Muscle layer of colon (tissue), 2 donors: ENCODE data around the gene PURB.

Experiments
- H3K27ac ChIP-seq: one replicate; pipeline ENCODE4 v1.7.0; 2013; ENCODE audit warnings: low read depth, mild to moderate bottlenecking, low read length, moderate library complexity
- H3K27me3 ChIP-seq, 2 donors: one replicate each; pipeline ENCODE4 v1.7.0; 2013; ENCODE audit warnings: low read length in 2 of 2, mild to moderate bottlenecking in 2 of 2; ENCODE audit not compliant: insufficient read depth in 2 of 2, control insufficient read depth in 1 of 2
- H3K36me3 ChIP-seq: one replicate; pipeline ENCODE4 v1.7.0; 2013; ENCODE audit warnings: mild to moderate bottlenecking, low read length; ENCODE audit not compliant: insufficient read depth
- H3K4me1 ChIP-seq: one replicate; pipeline ENCODE4 v1.7.0; 2013; ENCODE audit warnings: mild to moderate bottlenecking, low read length; ENCODE audit not compliant: insufficient read depth
- H3K4me3 ChIP-seq, 2 donors: one replicate each; pipeline ENCODE4 v1.7.0; 2013; ENCODE audit warnings: low read length in 2 of 2, low read depth in 1 of 2, mild to moderate bottlenecking in 1 of 2, moderate library complexity in 1 of 2
- H3K9ac ChIP-seq: one replicate; pipeline ENCODE4 v1.7.0; 2013; ENCODE audit warnings: low read length
- H3K9me3 ChIP-seq: one replicate; pipeline ENCODE4 v1.7.0; 2013; ENCODE audit warnings: mild to moderate bottlenecking, low read length
- donor health status: abdominal sarcoma.
- donor health status: Adenocarcinoma of cecum.

Gene PURB

DNA sequence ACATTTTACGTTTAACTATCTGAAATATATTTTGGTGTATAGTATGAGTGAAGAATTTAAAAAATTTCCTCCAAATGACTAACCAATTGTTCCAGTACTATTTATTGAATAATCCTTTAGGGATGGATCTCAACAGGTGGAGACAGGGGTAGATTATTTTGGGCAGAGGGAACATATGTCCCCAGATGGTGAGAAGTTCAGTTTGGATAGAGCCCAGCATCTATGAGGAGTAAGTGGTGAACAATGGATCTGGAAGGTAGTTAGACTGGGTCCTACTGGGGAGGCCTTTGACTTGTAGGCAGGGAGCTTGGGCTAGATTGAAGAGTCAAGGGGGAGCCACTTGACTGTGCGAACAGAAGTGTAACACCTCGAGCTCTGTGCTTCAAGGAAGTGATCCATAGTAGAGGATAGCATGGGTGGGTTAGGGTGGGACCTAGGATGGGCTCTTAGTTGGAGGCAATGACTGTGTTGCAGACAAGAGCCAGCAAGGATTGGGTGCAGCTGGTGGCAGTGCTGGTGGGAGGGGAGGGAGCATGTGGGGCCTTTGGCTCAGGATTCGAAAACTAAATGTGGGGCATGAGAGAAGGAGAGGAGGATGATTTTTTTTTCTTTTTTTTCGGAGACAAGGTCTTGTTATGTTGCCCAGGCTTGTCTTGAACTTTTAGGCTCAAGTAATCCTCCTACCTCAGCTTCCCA is 3.9 kb upstream of the PURB start:
- Histone ChIP-seq H3K36me3 (no peaks in the 10 kb centered on the region), H3K27ac (no peak overlapping the region), H3K9ac (no peak overlapping the region), H3K9me3 (no peaks in the 10 kb centered on the region), H3K27me3 (no peaks in the 10 kb centered on the region), H3K4me1 (peaks cover 9% of the 10 kb centered on the region), H3K4me3 (no peak overlapping the region)

- H3K27ac ChIP-seq: no peak overlapping the region
- peaks cover 11% of the 10 kb centered on the region for H3K36me3 ChIP-seq
- H3K27me3 ChIP-seq: no peaks in the 10 kb centered on the region
- H3K4me1 ChIP-seq: peaks cover 28% of the 10 kb centered on the region
- H3K4me3 ChIP-seq: no peak overlapping the region
- no peaks in the 10 kb centered on the region for H3K9me3 ChIP-seq
- H3K9ac ChIP-seq: no peak overlapping the region
These were observed 2.0 kb upstream of the PURB start for GRCh38 chr7:44887293-44887692.

DNA sequence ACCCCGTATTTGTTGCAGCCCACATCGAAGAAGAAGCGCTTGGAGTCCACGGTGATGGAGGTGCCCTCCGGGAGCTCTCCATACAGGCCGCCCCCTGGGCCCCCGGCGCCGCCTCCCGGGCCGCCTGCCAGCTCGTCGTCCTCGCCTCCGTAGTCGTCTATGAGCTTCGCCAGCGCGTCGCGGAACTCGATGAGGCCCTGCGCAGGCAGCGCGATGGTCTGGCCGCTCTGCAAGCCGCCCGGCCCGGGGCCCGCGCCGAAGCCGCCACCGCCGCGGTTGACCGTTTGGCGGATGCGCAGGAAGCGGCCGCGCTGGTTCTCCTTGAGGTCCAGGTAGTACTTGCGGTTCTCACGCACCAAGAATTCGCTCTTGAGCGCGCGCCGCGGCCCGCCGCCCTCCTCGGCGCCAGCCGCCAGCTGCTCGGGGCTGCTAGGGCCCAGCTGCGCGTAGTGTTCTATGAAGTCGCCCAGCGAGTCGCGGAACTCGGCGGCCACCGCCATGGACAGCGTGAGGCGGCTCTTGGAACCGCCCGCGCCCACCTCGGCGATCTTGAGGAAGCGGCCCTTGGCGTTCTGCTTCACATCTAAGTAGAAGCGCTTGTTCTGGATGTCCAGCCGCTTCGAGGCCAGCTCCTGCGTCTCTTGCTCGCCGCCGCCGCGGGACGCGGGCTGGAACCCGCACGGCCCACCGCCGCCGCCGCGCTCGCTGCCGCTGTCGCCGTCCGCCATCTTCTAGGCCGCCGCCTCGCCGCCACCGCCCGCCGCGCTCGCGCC is 523 bp downstream of the PURB start:
- Histone ChIP-seq H3K36me3 (peaks cover 11% of the 10 kb centered on the region), H3K27ac (peak overlapping the region; percentile 95), H3K4me1 (peaks cover 46% of the 10 kb centered on the region), H3K4me3 (peak overlapping the region; percentile 85 to 88), H3K9ac (peak overlapping the region; percentile 86), H3K9me3 (no peaks in the 10 kb centered on the region), H3K27me3 (no peaks in the 10 kb centered on the region)

GRCh38 chr7:44883961-44884620 is 1.2 kb downstream of the PURB start:
- H3K4me3 ChIP-seq: peak overlapping the region; percentile 85 to 88

DNA sequence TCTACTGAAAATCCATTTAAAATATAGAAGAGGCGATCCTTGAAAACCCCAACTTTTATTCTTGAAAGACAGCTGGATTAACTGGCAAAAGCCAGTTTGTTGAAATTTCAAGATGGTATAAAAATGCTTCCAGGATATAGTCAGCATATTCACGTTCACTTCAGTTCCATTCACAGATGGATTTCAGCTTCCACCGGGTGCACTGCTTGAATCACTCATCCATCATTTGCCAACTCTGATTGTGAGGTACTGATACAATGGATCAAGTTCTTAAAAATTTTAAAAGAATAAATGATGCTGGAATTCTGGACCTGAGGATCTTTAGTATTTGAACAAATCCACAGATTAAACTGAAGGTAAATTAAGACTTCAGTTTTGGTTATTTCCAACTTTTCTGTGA is 2.4 kb downstream of the PURB start:
- Histone ChIP-seq H3K4me3 (peak overlapping the region in 1 of 2 donors; percentile 88), H3K36me3 (peaks cover 11% of the 10 kb centered on the region), H3K4me1 (peaks cover 52% of the 10 kb centered on the region), H3K9ac (no peak overlapping the region), H3K27ac (no peak overlapping the region), H3K9me3 (no peaks in the 10 kb centered on the region), H3K27me3 (no peaks in the 10 kb centered on the region)

More at GRCh38 chr7:44883961-44884620, 1.2 kb downstream of the PURB start:
- Histone ChIP-seq H3K27me3 (no peaks in the 10 kb centered on the region), H3K9me3 (no peaks in the 10 kb centered on the region), H3K4me1 (peaks cover 51% of the 10 kb centered on the region), H3K36me3 (peaks cover 11% of the 10 kb centered on the region), H3K9ac (peak overlapping the region; percentile 86), H3K27ac (peak overlapping the region; percentile 95)

- Histone ChIP-seq H3K4me1 (peaks cover 63% of the 10 kb centered on the region), H3K27ac (peak overlapping the region; percentile 13), H3K9ac (no peak overlapping the region), H3K9me3 (no peaks in the 10 kb centered on the region), H3K27me3 (no peaks in the 10 kb centered on the region), H3K36me3 (peaks cover 14% of the 10 kb centered on the region), H3K4me3 (peak overlapping the region; percentile 49 to 88)
These were observed 3.7 kb downstream of the PURB start for GRCh38 chr7:44881610-44882009.

GRCh38 chr7:44881066-44881600 is 4.2 kb downstream of the PURB start:
- Histone ChIP-seq H3K4me3 (peak overlapping the region; percentile 1 to 88), H3K9ac (peak overlapping the region; percentile 12), H3K27ac (no peak overlapping the region), H3K36me3 (peaks cover 17% of the 10 kb centered on the region), H3K27me3 (no peaks in the 10 kb centered on the region), H3K9me3 (no peaks in the 10 kb centered on the region), H3K4me1 (peaks cover 63% of the 10 kb centered on the region)

- Histone ChIP-seq H3K27ac (no peak overlapping the region), H3K9me3 (no peaks in the 10 kb centered on the region), H3K4me1 (peaks cover 60% of the 10 kb centered on the region), H3K9ac (peak overlapping the region; percentile 12), H3K27me3 (no peaks in the 10 kb centered on the region), H3K4me3 (peak overlapping the region in 1 of 2 donors; percentile 32), H3K36me3 (peaks cover 17% of the 10 kb centered on the region)
These were observed 4.9 kb downstream of the PURB start for GRCh38 chr7:44880317-44881018.

DNA sequence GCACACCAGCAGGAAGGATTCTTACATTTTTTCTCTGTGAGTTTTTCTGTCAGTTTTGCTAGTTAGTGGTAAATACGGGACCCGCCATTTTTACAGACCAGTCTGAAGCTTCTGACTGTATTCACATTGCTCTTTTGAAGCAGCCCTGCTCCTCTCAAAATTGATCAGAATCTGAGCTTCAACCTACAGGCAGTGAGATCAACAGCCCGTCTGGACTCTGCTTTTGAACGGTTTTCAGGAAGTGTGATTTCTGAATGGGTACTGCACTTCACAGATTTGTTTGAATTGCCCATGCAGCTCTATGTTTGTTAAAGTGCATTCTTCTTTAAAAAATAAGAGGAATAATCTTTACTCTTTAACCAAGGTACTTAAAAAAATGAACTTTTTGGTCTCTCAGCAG is 8.9 kb downstream of the PURB start:
- H3K4me3 ChIP-seq: no peak overlapping the region
- H3K4me1 ChIP-seq: peaks cover 32% of the 10 kb centered on the region
- no peaks in the 10 kb centered on the region for H3K9me3 ChIP-seq
- no peak overlapping the region for H3K9ac ChIP-seq
- H3K27ac ChIP-seq: no peak overlapping the region
- peaks cover 6% of the 10 kb centered on the region for H3K36me3 ChIP-seq
- H3K27me3 ChIP-seq: no peaks in the 10 kb centered on the region

DNA sequence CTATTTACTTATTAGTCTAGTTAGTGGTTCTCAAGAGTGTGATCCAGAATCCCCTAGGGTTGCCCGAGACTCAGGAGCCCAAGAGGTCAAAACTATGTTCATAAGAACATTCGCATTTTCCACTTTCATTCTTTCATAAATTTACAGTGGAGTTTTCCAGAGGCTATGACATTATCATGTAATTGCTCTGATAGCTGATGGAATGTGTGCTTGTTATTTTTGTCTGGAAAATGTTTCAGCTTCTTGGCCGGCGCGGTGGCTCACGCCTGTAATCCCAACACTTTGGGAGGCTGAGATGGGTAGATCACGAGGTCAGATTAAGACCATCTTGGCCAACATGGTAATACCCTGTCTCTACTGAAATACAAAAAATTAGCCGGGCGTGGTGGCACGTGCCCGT is 10.1 kb downstream of the PURB start:
- H3K9me3 ChIP-seq: no peaks in the 10 kb centered on the region
- H3K27ac ChIP-seq: no peak overlapping the region
- H3K9ac ChIP-seq: no peak overlapping the region
- no peak overlapping the region for H3K4me3 ChIP-seq
- H3K4me1 ChIP-seq: peaks cover 26% of the 10 kb centered on the region
- peaks cover 6% of the 10 kb centered on the region for H3K36me3 ChIP-seq
- no peaks in the 10 kb centered on the region for H3K27me3 ChIP-seq

- Histone ChIP-seq H3K9ac (no peak overlapping the region), H3K27ac (no peak overlapping the region), H3K4me1 (peaks cover 15% of the 10 kb centered on the region), H3K36me3 (peaks cover 6% of the 10 kb centered on the region), H3K9me3 (no peaks in the 10 kb centered on the region), H3K4me3 (no peak overlapping the region), H3K27me3 (no peaks in the 10 kb centered on the region)
These were observed 12.5 kb downstream of the PURB start for GRCh38 chr7:44872787-44873186.
